Measurements from ENCODE around the gene CADM1.

The CADM1 gene

DNA sequence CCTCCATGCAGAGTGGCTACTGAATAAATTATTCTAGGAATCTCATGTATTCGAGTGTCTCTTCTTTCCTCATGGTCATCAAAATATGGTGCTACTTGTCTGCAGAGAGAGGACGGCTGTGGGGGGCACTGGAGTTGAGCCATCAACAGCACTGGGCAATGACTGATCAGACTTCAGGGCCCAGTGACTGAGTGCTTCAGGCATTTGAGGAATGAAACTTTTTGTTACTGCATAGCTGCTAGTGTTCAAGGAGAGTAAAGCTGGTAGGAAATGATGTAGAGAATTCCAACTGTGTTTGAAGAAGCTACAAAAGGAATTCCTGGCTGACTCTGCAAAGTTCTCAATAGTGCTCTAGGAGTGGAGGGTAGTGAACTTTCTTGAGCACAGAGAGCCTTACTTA, 277.7 kb downstream of the CADM1 start:
- no peak for DNase-seq

DNA sequence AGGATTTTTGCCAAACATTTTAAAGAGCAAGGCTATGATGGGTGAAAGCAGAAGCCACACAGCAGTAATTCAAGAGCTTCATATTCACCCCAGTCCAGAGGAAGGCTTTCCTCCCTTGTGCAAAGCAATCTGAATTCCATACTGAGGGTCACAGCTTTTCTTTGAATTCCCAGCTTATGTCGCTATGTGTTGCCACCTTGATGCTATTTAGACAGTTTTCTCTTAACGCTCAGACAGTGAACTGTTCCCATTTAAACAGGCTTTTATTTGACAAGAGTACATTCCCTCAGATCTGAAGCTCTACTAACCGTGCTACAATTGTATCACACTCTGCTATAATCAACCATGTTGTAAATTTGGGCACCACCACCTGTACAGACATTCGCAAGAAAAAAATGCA, 279.7 kb downstream of the CADM1 start:
- no peak for DNase-seq

DNA sequence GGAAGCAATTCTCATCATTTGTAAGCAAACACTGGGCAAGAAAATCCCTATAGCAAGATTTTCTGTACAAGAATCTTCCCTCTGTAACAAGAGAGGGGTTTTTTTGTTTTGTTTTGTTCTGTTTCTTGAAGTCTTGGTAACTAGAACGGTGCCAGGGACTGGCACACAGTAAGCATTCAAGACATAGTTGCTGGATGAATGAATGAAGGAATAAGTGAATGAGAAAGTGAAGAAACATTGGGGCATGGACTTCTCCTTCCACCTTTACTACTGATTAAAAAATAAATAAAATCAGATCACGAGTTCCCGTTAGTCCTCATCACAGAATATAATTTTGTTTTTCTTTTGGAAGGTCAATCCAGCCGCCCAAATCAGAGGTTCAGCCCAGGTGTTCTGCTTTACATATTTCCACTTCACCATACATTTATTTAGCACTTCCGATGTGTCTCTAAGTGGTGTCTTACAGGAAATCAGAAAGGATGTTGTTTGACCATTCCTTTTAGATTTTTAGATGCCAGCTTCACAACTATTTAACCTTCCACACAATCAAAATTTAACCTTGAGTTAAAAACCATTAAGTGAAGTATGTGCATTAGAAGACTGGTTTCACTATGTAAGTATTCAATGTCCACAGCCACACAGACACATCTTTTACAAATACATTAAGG, 281.2 kb downstream of the CADM1 start:
- no peak for DNase-seq

DNA sequence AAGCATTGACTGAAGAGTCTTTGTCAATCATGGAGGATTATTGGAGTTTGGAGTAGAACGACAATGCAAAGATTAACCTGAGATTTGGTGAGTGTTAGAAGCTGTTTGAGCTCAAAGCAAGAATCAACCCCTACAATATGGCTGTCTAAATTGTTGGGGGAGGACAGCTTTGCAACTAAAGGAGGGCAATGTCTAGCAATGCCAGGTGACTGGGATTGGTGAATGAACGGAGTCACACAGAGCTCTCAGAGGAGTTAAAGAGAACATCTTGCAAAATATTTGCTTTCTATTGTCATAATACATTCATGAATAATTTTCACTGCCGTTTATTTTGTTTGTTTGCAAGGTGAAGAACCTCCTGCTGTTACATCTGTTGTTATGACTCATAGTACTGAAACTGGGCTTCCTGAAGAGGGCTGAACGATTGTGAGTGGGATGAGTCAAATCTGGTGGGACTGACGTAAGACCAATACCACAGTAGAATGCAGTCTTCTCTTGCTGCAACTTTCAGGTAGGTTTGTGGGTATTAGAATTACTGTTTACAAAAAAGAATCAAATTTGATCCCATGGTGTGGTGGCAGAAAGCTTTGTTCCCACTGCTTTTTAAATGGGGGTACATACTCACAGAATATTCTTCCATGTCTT, 281.9 kb downstream of the CADM1 start:
- no peak for DNase-seq

DNA sequence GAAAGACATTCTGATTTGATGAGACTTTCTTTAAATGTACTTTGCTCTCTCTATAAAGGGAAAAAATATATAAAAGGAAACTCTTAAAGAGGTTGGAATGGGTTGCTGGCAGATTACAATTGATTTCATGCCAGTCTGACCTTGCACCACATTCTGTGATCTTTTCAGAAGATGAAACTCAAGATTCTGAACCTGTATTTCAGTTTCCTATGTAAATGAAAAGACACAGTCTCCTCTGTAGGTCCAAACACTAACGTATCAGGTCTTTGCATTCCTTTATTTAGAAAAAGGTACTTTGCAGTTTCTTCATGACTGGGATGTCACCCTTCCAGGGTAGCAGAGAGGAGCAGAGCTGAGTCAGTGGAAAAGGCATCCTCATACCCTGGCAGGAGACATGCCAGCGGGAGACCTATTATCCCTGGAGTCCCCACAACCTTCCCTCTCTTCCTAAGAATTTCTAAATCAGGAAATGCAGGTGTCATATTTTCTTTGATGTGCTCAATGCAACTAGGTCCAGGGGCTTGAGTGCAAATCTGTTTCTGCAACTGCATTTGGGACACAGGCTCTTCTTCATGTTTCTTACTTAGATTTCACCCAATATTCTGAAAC, 282.6 kb downstream of the CADM1 start:
- no peak for DNase-seq

DNA sequence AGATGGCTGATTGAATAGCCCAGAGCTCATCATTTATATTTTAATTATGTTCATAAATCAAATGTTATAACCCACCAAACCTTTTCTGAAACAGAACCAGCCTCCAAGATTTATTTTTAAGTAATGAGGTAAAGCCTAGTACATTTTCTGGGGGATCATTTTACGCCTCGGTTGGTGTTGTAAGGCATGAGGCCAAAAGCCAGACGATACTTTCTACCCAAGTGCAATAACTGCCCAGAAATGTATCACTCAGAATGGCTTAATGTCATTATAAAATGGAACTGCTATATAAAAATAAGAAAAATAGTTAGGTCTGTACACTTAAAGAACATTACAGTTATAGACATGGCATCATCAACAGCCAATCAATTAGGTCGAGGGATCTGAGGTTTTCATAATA, 283.3 kb downstream of the CADM1 start:
- DNase-seq, result no peak

DNA sequence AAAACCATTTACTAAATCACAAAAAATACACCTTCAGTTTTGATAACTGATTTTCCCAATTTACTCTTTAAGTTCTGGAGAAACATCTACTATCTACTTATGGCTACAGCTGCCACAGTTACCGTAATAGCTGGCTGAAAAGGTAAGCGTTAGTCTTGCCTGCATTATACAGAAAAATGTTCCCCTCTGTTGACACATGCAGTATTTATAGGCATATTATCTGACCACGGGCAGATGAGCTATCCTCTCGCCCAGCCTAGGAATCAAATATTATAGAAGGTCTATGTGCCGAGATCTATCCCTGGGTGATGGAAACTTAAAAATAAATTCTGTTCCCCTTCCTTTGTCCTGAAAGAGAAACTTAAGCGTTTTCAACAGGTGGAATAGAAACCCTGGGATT, 283.8 kb downstream of the CADM1 start:
- DNase-seq, result no peak

DNA sequence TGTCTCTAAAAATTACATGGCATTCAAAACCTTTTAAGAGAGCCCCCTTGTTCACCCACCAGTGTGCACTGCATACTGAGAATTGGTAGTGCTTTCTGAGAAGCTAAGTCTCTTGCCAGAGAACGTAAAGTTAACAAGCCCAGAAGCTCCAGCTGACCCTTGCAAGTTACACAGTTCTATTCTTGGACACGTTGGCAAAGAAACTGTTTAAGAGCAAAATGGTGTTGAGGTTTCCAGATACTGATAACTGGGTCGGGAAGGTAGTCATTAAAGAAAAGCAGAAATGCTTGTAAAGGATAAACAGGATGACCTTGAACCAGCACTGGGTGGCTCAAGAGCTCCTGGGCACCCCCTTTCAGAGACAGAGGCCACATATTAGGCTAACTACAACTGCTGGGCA, 284.8 kb downstream of the CADM1 start:
- no peak for DNase-seq

DNA sequence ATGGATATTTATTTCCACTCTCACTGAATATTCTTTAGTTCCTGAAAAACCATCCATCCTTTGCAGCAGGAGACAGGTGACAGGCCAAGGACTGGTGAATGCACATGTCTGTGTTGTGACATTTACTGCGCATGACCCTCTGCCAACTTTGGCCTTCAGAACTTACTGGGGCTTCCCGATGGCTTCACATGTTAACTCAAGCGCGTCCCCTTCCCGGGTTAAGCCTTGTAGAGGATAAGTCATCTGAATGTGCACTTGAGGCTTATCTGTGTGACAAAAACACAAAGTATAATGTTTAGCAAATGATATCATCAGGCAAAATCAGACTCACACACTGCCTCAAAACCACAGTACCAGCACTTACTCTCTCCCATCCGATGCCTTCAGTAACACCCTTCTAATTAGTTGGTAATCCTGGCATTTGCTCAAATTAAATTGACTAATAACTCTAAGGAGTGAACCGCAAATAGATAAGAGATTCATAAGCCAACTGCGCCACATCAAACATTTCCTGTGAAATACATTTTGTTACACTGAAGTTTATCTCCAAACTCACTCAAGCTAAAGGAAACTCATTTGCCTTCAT, 286.4 kb downstream of the CADM1 start:
- DNase-seq, result no peak

DNA sequence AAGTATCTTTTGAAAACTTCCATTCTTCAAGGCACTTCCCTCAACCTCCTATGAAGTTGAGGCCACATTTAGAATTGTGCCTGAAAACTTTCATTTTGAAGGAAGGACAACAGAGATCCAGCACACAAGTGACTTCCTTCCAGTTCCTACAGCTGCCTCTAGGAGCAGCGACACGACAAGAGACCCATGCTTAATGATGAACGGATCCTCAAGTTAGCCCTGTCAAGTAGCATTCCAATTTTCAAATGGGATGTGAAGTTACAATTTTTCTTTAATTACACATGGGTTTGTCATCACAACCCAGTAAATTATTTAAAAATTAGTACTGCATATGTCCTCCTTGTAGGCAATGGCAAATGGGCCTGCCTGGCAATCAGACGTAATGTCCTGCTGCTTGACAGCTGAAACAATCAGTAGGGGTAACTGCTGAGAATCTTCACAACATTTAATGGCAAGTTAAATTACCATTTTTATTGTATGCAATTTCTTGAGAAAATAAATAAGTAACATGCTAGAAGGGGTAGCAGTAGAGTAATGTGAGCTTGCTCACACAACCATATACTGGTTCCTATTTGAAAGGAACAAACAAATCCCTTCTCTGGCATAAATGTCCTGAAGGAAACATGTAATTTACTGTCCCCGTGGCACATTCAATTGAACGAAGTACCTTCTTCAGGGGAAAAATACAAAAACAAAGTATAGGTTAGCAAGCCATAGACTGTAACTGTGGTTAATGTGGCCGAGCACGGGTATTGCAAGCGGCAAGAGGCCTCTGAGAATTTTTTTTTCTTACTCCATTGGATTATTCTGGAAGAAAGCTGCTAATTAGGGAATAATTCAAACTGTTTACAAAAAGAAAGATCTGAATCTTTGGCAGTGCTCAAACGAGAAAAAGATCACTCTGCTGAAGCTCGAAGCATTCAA, 288.3 kb downstream of the CADM1 start:
- DNase-seq, result no peak

DNA sequence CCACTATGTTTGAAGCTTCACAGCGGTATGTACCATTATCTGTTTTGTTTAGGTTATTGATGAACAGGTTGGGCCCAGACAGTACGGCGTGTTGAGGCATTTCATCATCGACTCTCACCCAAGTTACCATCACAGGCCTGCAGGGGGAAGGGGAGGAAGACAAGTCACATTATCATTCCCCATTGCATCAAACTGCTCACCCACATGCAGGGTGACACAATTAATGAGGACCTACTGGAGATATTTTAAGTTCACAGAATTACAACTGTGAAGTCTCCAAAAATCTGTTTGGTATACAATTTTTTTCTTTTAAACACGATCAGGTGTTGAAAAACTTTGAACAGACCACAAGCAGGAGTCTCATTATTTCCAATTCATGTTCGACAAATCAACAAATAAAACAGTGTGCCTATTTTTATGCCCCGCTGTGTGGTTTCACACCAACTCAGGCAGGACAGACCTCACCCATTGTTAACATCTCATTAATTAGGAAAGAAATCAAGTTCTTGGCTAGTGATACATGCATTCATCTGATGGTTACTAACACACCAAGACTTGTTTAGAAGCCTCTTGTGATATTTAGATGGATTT, 289.5 kb downstream of the CADM1 start:
- DNase-seq, result no peak

DNA sequence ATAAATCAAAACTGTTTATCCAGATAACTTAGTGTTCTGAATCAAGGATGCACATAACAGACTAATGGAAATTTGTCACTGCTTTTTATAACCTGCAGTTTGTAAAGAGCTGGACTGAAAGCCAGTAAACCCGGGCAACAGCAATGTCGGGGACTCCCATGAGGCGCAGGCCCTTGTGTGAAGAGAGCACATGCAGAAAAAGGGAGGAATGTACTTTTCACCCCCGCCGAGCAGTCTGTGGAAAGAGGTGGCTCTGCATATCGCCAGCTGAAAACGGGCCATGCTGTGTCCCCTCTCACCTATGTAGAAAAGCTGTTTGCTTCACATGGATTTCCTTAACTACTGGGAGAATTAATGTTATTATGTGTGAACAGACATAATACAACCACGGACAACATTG, 291.2 kb downstream of the CADM1 start:
- DNase-seq, result no peak

DNA sequence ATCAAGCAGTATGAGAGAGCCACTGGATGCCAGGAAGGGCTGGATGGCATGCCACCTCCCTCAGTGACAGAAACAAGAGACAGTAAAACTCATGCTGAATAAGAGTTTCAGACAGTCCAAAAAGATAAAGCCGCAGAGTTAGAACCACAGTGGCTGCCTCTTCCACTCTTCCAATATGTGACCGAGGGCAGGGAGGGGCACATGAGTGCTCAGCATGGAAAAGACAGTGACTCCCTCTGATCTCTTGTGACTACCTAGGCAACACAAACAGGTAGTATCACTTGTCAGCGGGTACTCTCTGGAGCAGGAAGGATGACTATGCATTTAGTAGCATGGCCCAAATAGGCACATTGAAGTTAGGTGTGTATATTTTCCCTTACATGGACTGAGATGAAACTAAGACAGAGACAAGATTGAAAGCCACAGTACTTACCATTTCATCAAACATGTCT, 295.4 kb downstream of the CADM1 start:
- no peak for DNase-seq

DNA sequence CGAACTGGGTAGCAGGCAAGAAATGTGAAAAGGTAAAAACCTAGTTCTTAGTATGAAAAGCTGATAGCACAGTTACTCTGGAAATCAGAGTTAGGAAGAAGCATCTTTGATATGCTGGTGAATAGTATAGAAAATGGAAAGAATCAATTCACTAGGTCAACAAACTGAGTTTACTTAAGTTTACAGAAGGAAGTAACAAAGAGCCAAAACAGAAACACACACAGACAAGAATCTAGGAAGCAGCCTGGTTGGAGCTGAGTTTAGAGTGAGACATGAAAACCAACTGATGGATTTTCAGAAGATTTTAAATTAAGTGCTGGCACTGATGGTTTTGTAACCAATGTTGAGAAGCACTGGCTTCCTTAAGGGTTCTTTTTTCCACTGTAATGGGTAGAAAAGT, 296.3 kb downstream of the CADM1 start:
- no peak for DNase-seq

DNA sequence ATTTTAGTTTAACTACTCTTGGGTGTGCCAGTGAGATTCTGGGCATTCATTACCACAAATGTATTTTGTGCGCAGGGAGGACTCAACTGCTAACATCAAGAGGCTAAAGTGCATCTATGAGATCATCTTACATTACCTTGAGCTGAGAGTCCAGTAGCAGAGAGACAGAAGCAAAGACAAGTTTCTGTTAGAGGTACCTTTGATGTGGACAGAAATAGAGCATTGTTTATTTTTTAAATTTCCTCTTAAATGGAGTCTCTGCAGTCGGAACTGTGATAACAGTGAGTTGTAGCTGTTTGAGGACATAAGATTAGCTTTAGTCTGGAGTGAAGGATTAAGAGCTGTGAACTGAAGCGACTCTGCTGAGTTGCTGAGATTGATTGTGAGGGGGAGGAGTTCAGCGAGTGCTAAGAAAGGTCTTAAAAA, 297.0 kb downstream of the CADM1 start:
- DNase-seq, result no peak

DNA sequence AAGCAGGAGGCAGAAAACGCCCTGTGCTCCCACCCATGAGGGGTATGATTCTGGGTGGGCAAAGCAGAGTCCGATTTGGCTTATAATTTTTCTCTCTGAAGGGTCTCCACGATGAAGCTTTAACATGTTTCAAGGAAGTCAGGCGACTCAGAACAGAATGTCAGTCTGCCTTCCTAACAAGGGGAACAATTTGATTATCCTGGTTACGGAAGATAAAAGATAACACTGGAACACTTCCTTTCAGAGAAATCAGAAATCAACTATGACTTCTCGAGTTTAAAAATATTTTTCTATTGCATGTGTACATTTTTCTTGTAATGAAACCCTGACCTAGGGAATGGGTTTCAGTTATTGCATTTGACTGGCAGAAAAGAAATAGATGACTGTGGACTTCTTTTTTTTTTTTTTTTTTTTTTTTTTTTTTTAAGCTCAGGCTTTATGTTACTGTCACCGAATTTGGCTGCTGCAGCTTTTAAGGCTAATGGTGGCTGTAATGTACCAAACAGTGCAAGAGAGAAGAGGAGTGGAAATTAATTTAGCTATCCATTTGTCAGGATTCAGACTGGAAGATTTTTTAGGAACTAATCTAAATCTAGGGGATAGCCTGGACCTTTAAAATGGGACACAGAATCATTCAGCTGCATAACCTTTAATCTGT, 297.7 kb downstream of the CADM1 start:
- DNase-seq, result no peak

DNA sequence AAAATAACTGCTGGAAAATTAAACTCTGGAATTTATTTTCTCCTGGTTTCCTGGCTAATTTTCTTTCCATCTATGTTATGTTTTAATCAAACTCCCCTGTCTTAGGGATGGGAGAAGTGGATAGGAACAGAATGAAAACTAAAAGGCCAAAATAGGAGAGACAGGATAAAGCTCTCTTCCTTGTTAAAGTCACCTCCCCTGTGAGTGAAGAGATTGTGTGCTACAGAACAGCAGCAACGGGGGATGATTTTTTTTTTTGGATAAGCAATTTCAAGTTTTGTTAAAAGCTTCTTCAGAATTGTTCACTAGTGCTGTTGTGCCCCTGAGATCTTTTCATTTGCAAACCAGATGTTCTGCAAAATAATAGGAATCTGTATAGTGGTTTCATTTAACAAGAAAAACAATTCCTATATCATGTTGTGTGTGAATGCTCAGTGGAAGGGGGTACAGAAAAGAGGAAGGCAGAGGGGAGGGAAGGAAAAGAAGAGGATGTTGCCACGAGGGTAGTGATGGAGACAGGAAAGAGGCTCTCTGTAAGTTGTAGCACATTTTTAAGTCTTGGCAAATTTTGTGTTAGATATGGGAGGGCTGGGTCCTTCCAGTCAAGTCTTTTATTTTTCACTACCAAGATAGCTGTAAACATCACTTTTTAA, 301.2 kb downstream of the CADM1 start:
- no peak for DNase-seq

DNA sequence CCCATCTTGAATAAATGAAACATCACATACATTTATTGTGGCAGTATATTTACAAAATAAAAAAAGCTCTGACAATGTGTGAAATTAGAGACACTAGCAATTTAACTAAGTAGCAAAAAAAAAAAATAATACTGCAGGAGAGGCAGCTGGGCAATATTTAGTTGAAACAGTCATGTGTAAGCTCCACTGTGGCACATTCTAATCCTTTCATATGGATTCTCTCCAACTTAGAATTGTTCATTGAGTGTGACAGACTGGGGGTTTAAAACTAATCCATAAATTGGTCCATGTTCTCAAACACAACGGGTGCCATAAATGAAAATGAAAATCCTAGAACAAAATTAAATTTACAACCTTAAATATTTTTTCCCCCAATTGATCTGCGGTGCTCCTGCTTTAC, 302.1 kb downstream of the CADM1 start:
- DNase-seq, result no peak

DNA sequence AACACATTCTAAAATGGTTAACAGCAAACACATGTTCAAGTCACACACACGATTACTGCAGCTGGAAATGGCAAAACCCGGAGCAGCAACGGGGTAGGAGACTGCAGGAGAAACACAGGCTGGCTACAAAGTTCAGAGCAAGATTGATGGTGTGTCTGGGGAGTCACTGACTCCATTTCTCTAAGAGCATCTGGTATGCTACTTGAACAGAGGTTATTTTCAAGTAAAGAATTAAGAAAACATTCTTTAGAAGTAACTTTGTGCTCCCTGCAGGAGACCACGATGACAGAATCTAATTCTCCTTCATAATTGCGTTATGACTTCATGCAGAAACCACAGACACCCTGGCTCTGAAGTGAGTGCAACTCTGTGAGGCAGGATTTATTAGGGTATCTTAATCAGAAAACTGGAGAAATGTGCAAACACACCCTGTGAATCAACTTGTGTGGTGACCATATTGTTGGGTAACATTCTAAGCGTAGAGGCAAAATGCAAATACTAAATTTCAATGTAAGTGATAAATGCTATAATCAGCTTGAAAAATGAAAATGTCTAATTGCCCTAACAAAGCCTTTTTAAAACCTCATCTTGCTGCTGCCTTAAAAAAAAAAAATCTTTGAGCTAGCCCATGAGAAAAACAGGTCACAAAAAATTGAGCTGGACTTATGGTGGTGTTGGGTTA, 303.0 kb downstream of the CADM1 start:
- DNase-seq, result no peak

DNA sequence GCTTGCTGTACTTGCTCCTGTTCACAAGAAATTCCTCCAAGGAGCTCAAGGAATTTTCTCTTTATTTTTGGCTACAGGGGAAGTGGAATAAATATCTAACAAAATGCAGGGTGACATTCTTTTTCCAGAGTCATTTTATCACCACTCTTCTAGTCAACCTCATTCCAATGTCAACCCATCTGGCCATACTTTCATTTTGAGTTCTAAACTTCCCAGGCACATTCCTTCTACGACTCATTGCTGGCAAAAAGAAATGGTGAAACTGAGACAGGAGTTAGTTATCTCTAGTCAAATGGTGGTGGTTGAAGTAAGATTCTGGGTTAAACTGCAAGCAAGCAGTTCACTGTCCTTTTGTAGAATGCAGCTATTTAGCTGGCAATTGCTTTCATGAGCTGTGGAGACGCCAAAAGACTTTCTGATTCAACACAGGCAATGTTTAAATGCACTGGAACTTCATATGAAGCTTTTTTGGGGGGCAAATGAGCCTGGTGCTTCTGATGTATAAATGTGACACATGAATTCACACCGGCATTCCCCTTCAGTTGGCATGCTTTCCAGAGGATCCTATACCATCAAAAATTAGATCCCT, 304.6 kb downstream of the CADM1 start:
- DNase-seq, result no peak

All from eye (tissue), 1 donor.